Skeletal muscle satellite cell (primary cell): ENCODE data around the gene SPTB.

Source experiments
- H3K27me3 ChIP-seq: 2 replicates; pipeline ENCODE4 v1.7.0; 2013; ENCODE audit warnings: low read length; ENCODE audit not compliant: control insufficient read depth, insufficient read depth
- H3K36me3 ChIP-seq: 2 replicates; pipeline ENCODE4 v1.7.0; 2013; ENCODE audit warnings: mild to moderate bottlenecking, control low read depth, low read length; ENCODE audit not compliant: insufficient read depth
- H3K4me1 ChIP-seq: 2 replicates; pipeline ENCODE4 v1.7.0; 2013; ENCODE audit warnings: low read length; ENCODE audit not compliant: control insufficient read depth, insufficient read depth
- H3K4me2 ChIP-seq: 2 replicates; pipeline ENCODE4 v1.7.0; 2013; ENCODE audit warnings: mild to moderate bottlenecking, low read length
- H3K4me3 ChIP-seq: 2 replicates; pipeline ENCODE4 v1.7.0; 2013; ENCODE audit warnings: low read length
- H3K9ac ChIP-seq: 2 replicates; pipeline ENCODE4 v1.7.0; 2013; ENCODE audit warnings: mild to moderate bottlenecking, low read depth, low read length, moderate library complexity
- H3K9me3 ChIP-seq: replicated peaks from 2 replicates; pipeline ENCODE4 v1.7.0; 2013; ENCODE audit warnings: mild to moderate bottlenecking, control low read depth, low read length

Gene SPTB

GRCh38 chr14:64782196-64782595 lies 97.5 kb downstream of the SPTB start:
- Histone ChIP-seq H3K27me3 (no peaks in the 10 kb centered on the region), H3K9ac (no peak overlapping the region), H3K4me3 (no peak overlapping the region), H3K36me3 (no peaks in the 10 kb centered on the region), H3K4me1 (no peaks in the 10 kb centered on the region), H3K9me3 (no peaks in the 10 kb centered on the region), H3K4me2 (no peak overlapping the region)

GRCh38 chr14:64779472-64779871 lies 100.2 kb downstream of the SPTB start:
- Histone ChIP-seq H3K4me3 (no peak overlapping the region), H3K27me3 (peaks cover 5% of the 10 kb centered on the region), H3K9ac (no peak overlapping the region), H3K4me1 (no peaks in the 10 kb centered on the region), H3K36me3 (no peaks in the 10 kb centered on the region), H3K4me2 (no peak overlapping the region), H3K9me3 (no peaks in the 10 kb centered on the region)

GRCh38 chr14:64778104-64778754 lies 101.5 kb downstream of the SPTB start:
- Histone ChIP-seq H3K36me3 (no peaks in the 10 kb centered on the region), H3K4me1 (no peaks in the 10 kb centered on the region), H3K9me3 (no peaks in the 10 kb centered on the region), H3K4me2 (no peak overlapping the region), H3K9ac (no peak overlapping the region), H3K4me3 (no peak overlapping the region), H3K27me3 (peaks cover 5% of the 10 kb centered on the region)

- Histone ChIP-seq H3K9ac (no peak overlapping the region), H3K27me3 (peaks cover 5% of the 10 kb centered on the region), H3K4me3 (no peak overlapping the region), H3K4me1 (no peaks in the 10 kb centered on the region), H3K4me2 (no peak overlapping the region), H3K9me3 (no peaks in the 10 kb centered on the region), H3K36me3 (no peaks in the 10 kb centered on the region)
Observed at GRCh38 chr14:64777461-64777860, 102.2 kb downstream of the SPTB start.

- H3K36me3 ChIP-seq: no peaks in the 10 kb centered on the region
- no peak overlapping the region for H3K9ac ChIP-seq
Observed at GRCh38 chr14:64775081-64775777, 104.5 kb downstream of the SPTB start.

GRCh38 chr14:64774272-64774671 lies 105.4 kb downstream of the SPTB start:
- Histone ChIP-seq H3K9ac (no peak overlapping the region), H3K4me1 (no peaks in the 10 kb centered on the region), H3K4me2 (no peak overlapping the region), H3K4me3 (no peak overlapping the region), H3K9me3 (no peaks in the 10 kb centered on the region), H3K36me3 (no peaks in the 10 kb centered on the region), H3K27me3 (peaks cover 16% of the 10 kb centered on the region)

More at GRCh38 chr14:64775081-64775777, 104.5 kb downstream of the SPTB start:
- Histone ChIP-seq H3K4me3 (no peak overlapping the region), H3K4me1 (no peaks in the 10 kb centered on the region), H3K27me3 (peaks cover 10% of the 10 kb centered on the region), H3K4me2 (no peak overlapping the region), H3K9me3 (no peaks in the 10 kb centered on the region)

GRCh38 chr14:64773577-64773976 lies 106.1 kb downstream of the SPTB start:
- H3K4me3 ChIP-seq: no peak overlapping the region
- no peak overlapping the region for H3K9ac ChIP-seq
- H3K4me2 ChIP-seq: no peak overlapping the region
- H3K4me1 ChIP-seq: no peaks in the 10 kb centered on the region
- no peaks in the 10 kb centered on the region for H3K36me3 ChIP-seq
- no peaks in the 10 kb centered on the region for H3K9me3 ChIP-seq
- peaks cover 22% of the 10 kb centered on the region for H3K27me3 ChIP-seq

- Histone ChIP-seq H3K36me3 (no peaks in the 10 kb centered on the region), H3K4me2 (no peak overlapping the region), H3K9ac (no peak overlapping the region), H3K4me3 (no peak overlapping the region), H3K27me3 (peaks cover 22% of the 10 kb centered on the region), H3K9me3 (no peaks in the 10 kb centered on the region), H3K4me1 (no peaks in the 10 kb centered on the region)
Observed at GRCh38 chr14:64773046-64773445, 106.7 kb downstream of the SPTB start.

GRCh38 chr14:64772397-64772950 lies 107.2 kb downstream of the SPTB start:
- Histone ChIP-seq H3K27me3 (peaks cover 22% of the 10 kb centered on the region), H3K4me3 (no peak overlapping the region), H3K4me2 (no peak overlapping the region), H3K36me3 (no peaks in the 10 kb centered on the region), H3K9me3 (no peaks in the 10 kb centered on the region), H3K4me1 (no peaks in the 10 kb centered on the region), H3K9ac (no peak overlapping the region)

GRCh38 chr14:64771161-64771560 lies 108.5 kb downstream of the SPTB start:
- Histone ChIP-seq H3K36me3 (no peaks in the 10 kb centered on the region), H3K27me3 (peaks cover 22% of the 10 kb centered on the region), H3K4me1 (no peaks in the 10 kb centered on the region), H3K9me3 (no peaks in the 10 kb centered on the region), H3K4me3 (no peak overlapping the region), H3K4me2 (no peak overlapping the region), H3K9ac (no peak overlapping the region)

GRCh38 chr14:64770751-64771150 lies 109.0 kb downstream of the SPTB start:
- H3K4me1 ChIP-seq: no peaks in the 10 kb centered on the region
- H3K36me3 ChIP-seq: no peaks in the 10 kb centered on the region
- no peaks in the 10 kb centered on the region for H3K9me3 ChIP-seq
- no peak overlapping the region for H3K4me3 ChIP-seq
- H3K9ac ChIP-seq: no peak overlapping the region
- H3K27me3 ChIP-seq: peaks cover 22% of the 10 kb centered on the region
- H3K4me2 ChIP-seq: no peak overlapping the region
